ENCODE measurements around the gene CNST. TPM values are rescaled to one million over a fixed set of nuclear protein-coding genes. Genes with fewer than 3 reads are reported as not detected.
"Not testable (repeated sequence)": the region's sequence is repeated elsewhere in the genome, so short reads cannot be mapped to it uniquely, and the experiment has no call there.

CNST gene
- total RNA-seq, 8 experiments from 2014 or later = 11.6 to 56.4 (median 28.5) TPM

GRCh38 chr1:246592695-246593094, 26.4 kb downstream of the CNST start:
- Histone ChIP-seq H3K4me1 (replicated peaks in 1 of 2) (no peaks in the 10 kb centered on the region), H3K27ac (no peak overlapping the region), H3K4me3 (no peak overlapping the region)
- peak in 3 of 8 experiments; percentile 24 to 50 (median 35) for ATAC-seq (replicated peaks in 6 of 8)
- in situ Hi-C loops (cut with MboI; ENCODE audit: low pct_unique_long_range_greater_than_20kb in 2 of 9, low sequenced_read_pairs in 9 of 9, unreplicated experiment in 9 of 9) = loop anchor here in 1 of 9 experiments (25.0 kb wide), 1 partner anchor 105 kb away; no protein-coding TSS in a partner anchor

- Histone ChIP-seq H3K27ac (no peak overlapping the region), H3K4me1 (replicated peaks in 1 of 2) (no peaks in the 10 kb centered on the region), H3K4me3 (no peak overlapping the region)
- no peak for ATAC-seq (replicated peaks in 6 of 8)
- in situ Hi-C loops (cut with MboI; ENCODE audit: low pct_unique_long_range_greater_than_20kb in 2 of 9, low sequenced_read_pairs in 9 of 9, unreplicated experiment in 9 of 9) = loop anchor here in 1 of 9 experiments (25.0 kb wide), 1 partner anchor 108 kb away; no protein-coding TSS in a partner anchor
- WGBS, 10 experiments = 20 to 100% (median 85%) methylated on average over 1 to 3 of the region's 3 CpGs; no CpG with 5 or more reads in 5 of the 10 experiments
These were observed 28.9 kb downstream of the CNST start for GRCh38 chr1:246595146-246595545.

- in situ Hi-C loops (cut with MboI; ENCODE audit: low pct_unique_long_range_greater_than_20kb in 2 of 9, low sequenced_read_pairs in 9 of 9, unreplicated experiment in 9 of 9) = loop anchor here in 1 of 9 experiments (25.0 kb wide), 1 partner anchor 110 kb away; no protein-coding TSS in a partner anchor
- WGBS, 10 experiments = 36 to 100% (median 96%) methylated on average over 3 to 5 of the region's 5 CpGs; no CpG with 5 or more reads in 3 of the 10 experiments
- H3K27ac ChIP-seq = no peak overlapping the region
- H3K4me3 ChIP-seq = no peak overlapping the region
- no peaks in the 10 kb centered on the region for H3K4me1 ChIP-seq (replicated peaks in 1 of 2)
- peak in 4 of 8 experiments; percentile 35 to 78 (median 57) for ATAC-seq (replicated peaks in 6 of 8)
These were observed 31.1 kb downstream of the CNST start for GRCh38 chr1:246597340-246597739.

GRCh38 chr1:246597971-246598370, 31.7 kb downstream of the CNST start:
- WGBS, 10 experiments = 89 to 100% (median 96%) methylated on average over 2 to 7 of the region's 7 CpGs; no CpG with 5 or more reads in 1 of the 10 experiments
- in situ Hi-C loops (cut with MboI; ENCODE audit: low pct_unique_long_range_greater_than_20kb in 2 of 9, low sequenced_read_pairs in 9 of 9, unreplicated experiment in 9 of 9) = loop anchor here in 1 of 9 experiments (25.0 kb wide), 1 partner anchor 111 kb away; no protein-coding TSS in a partner anchor
- no peak for ATAC-seq (replicated peaks in 6 of 8)
- no peak overlapping the region for H3K4me3 ChIP-seq
- H3K4me1 ChIP-seq (replicated peaks in 1 of 2) = no peaks in the 10 kb centered on the region
- H3K27ac ChIP-seq = no peak overlapping the region

- H3K27ac ChIP-seq = no peak overlapping the region
- H3K4me3 ChIP-seq = no peak overlapping the region
- no peaks in the 10 kb centered on the region for H3K4me1 ChIP-seq (replicated peaks in 1 of 2)
- 70 to 100% (median 93%) methylated on average over 2 to 4 of the region's 4 CpGs; no CpG with 5 or more reads in 1 of the 10 experiments for WGBS, 10 experiments
- in situ Hi-C loops (cut with MboI; ENCODE audit: low pct_unique_long_range_greater_than_20kb in 2 of 9, low sequenced_read_pairs in 9 of 9, unreplicated experiment in 9 of 9) = loop anchor here in 1 of 9 experiments (25.0 kb wide), 1 partner anchor 112 kb away; no protein-coding TSS in a partner anchor
- ATAC-seq (replicated peaks in 6 of 8) = no peak
These were observed 33.1 kb downstream of the CNST start for GRCh38 chr1:246599315-246599714.

- Histone ChIP-seq H3K27ac (no peak overlapping the region), H3K4me1 (replicated peaks in 1 of 2) (no peaks in the 10 kb centered on the region), H3K4me3 (no peak overlapping the region)
- ATAC-seq (replicated peaks in 6 of 8) = no peak
- in situ Hi-C loops (cut with MboI; ENCODE audit: low pct_unique_long_range_greater_than_20kb in 2 of 9, low sequenced_read_pairs in 9 of 9, unreplicated experiment in 9 of 9) = no loop called here
- WGBS, 10 experiments = 90 to 100% (median 100%) methylated on average over 2 of the region's 2 CpGs; no CpG with 5 or more reads in 4 of the 10 experiments
These were observed 34.3 kb downstream of the CNST start for GRCh38 chr1:246600579-246600978.

- H3K4me3 ChIP-seq = no peak overlapping the region
- ATAC-seq (replicated peaks in 6 of 8) = no peak
- H3K4me1 ChIP-seq (replicated peaks in 1 of 2) = no peaks in the 10 kb centered on the region
- no peak overlapping the region for H3K27ac ChIP-seq
- in situ Hi-C loops (cut with MboI; ENCODE audit: low pct_unique_long_range_greater_than_20kb in 2 of 9, low sequenced_read_pairs in 9 of 9, unreplicated experiment in 9 of 9) = no loop called here
- WGBS, 10 experiments = 80 to 100% (median 100%) methylated on average over 1 to 3 of the region's 3 CpGs; no CpG with 5 or more reads in 1 of the 10 experiments
These were observed 35.9 kb downstream of the CNST start for GRCh38 chr1:246602194-246602593.

GRCh38 chr1:246605231-246605630, 39.0 kb downstream of the CNST start:
- 98 to 100% (median 100%) methylated on average over 1 to 17 of the region's 19 CpGs; no CpG with 5 or more reads in 1 of the 10 experiments for WGBS, 10 experiments
- H3K27ac ChIP-seq; H3K4me1 ChIP-seq (replicated peaks in 1 of 2); in situ Hi-C loops (cut with MboI; ENCODE audit: low pct_unique_long_range_greater_than_20kb in 2 of 9, low sequenced_read_pairs in 9 of 9, unreplicated experiment in 9 of 9); ATAC-seq (replicated peaks in 6 of 8); H3K4me3 ChIP-seq: not testable (repeated sequence)

GRCh38 chr1:246607462-246607861, 41.2 kb downstream of the CNST start:
- WGBS, 10 experiments = 67 to 100% (median 94%) methylated on average over 3 to 17 of the region's 19 CpGs; no CpG with 5 or more reads in 7 of the 10 experiments
- H3K4me1 ChIP-seq (replicated peaks in 1 of 2) = no peaks in the 10 kb centered on the region

GRCh38 chr1:246608616-246609376, 42.5 kb downstream of the CNST start:
- 3 to 90% (median 83%) methylated on average over 2 to 18 of the region's 18 CpGs; no CpG with 5 or more reads in 1 of the 10 experiments for WGBS, 10 experiments
- Histone ChIP-seq H3K4me1 (replicated peaks in 1 of 2) (no peaks in the 10 kb centered on the region), H3K4me3 (no peak overlapping the region), H3K27ac (no peak overlapping the region)
- in situ Hi-C loops (cut with MboI; ENCODE audit: low pct_unique_long_range_greater_than_20kb in 2 of 9, low sequenced_read_pairs in 9 of 9, unreplicated experiment in 9 of 9) = no loop called here
- peak in 6 of 8 experiments; percentile 33 to 96 (median 76) for ATAC-seq (replicated peaks in 6 of 8)

More at GRCh38 chr1:246607462-246607861, 41.2 kb downstream of the CNST start:
- no peak overlapping the region for H3K4me3 ChIP-seq
- H3K27ac ChIP-seq = no peak overlapping the region
- in situ Hi-C loops (cut with MboI; ENCODE audit: low pct_unique_long_range_greater_than_20kb in 2 of 9, low sequenced_read_pairs in 9 of 9, unreplicated experiment in 9 of 9) = no loop called here
- ATAC-seq (replicated peaks in 6 of 8) = no peak

- no peaks in the 10 kb centered on the region for H3K4me1 ChIP-seq (replicated peaks in 1 of 2)
- no peak overlapping the region for H3K4me3 ChIP-seq
- ATAC-seq (replicated peaks in 6 of 8) = peak in 3 of 8 experiments; percentile 23 to 53 (median 24)
- WGBS, 10 experiments = 10 to 100% (median 78%) methylated on average over 1 to 4 of the region's 4 CpGs
- in situ Hi-C loops (cut with MboI; ENCODE audit: low pct_unique_long_range_greater_than_20kb in 2 of 9, low sequenced_read_pairs in 9 of 9, unreplicated experiment in 9 of 9) = no loop called here
- no peak overlapping the region for H3K27ac ChIP-seq
These were observed 43.4 kb downstream of the CNST start for GRCh38 chr1:246609632-246610031.

- Histone ChIP-seq H3K4me3 (no peak overlapping the region), H3K4me1 (replicated peaks in 1 of 2) (no peaks in the 10 kb centered on the region), H3K27ac (no peak overlapping the region)
- 50 to 100% (median 93%) methylated on average over 2 to 6 of the region's 6 CpGs; no CpG with 5 or more reads in 2 of the 10 experiments for whole genome bisulfite sequencing, 10 experiments
- in situ Hi-C loops (cut with MboI; ENCODE audit: low pct_unique_long_range_greater_than_20kb in 2 of 9, low sequenced_read_pairs in 9 of 9, unreplicated experiment in 9 of 9) = no loop called here
- ATAC-seq (replicated peaks in 6 of 8) = no peak
These were observed 47.0 kb downstream of the CNST start for GRCh38 chr1:246613096-246613758.

- no peak overlapping the region for H3K27ac ChIP-seq
- ATAC-seq (replicated peaks in 6 of 8) = no peak
- no peaks in the 10 kb centered on the region for H3K4me1 ChIP-seq (replicated peaks in 1 of 2)
- no peak overlapping the region for H3K4me3 ChIP-seq
- in situ Hi-C loops (cut with MboI; ENCODE audit: low pct_unique_long_range_greater_than_20kb in 2 of 9, low sequenced_read_pairs in 9 of 9, unreplicated experiment in 9 of 9) = no loop called here
These were observed 50.9 kb downstream of the CNST start for GRCh38 chr1:246617156-246617555.
